Testis (tissue), 3 donors: ENCODE data around the gene HSD17B4. TPM values are rescaled to one million over a fixed set of nuclear protein-coding genes. Genes with fewer than 3 reads are reported as not detected.

ENCODE experiments used
- DNase-seq: peaks from one replicate; pipeline ENCODE4 v3.0.0-alpha.2; 2019
- H3K27ac ChIP-seq, 2 donors: fragments of 200-600 bp; sonication (generic); one replicate each; pipeline ENCODE4 v1.5.1; 2019
- H3K27me3 ChIP-seq: fragments of 200-600 bp; sonication (generic); one replicate; pipeline ENCODE4 v1.5.1; 2019
- H3K36me3 ChIP-seq: fragments of 200-600 bp; sonication (generic); one replicate; pipeline ENCODE4 v1.5.1; 2017; ENCODE audit warnings: low read depth; ENCODE audit errors: missing control alignments
- H3K4me1 ChIP-seq: fragments of 200-600 bp; sonication (generic); one replicate; pipeline ENCODE4 v1.5.1; 2019
- H3K4me3 ChIP-seq, 2 donors: fragments of 200-600 bp; sonication (generic); one replicate each; pipeline ENCODE4 v1.5.1; 2017 to 2019
- H3K9me3 ChIP-seq: fragments of 200-600 bp; sonication (generic); one replicate; pipeline ENCODE4 v1.5.1; 2017
- CTCF ChIP-seq, 3 experiments: fragments of 450-650 bp in 2 of 3; fragments of 200-600 bp in 1 of 3; sonication (generic) in 1 of 3; IDR thresholded peaks; one replicate each; pipeline ENCODE4 v1.5.1; 2016 to 2019; ENCODE audit warnings: antibody characterized with exemption in 3 of 3, mild to moderate bottlenecking in 2 of 3, moderate library complexity in 1 of 3
- POLR2A ChIP-seq: fragments of 450-650 bp; IDR thresholded peaks from one replicate; pipeline ENCODE4 v1.6.1; 2017; ENCODE audit warnings: antibody characterized with exemption, mild to moderate bottlenecking, moderate library complexity
- WGBS, 2 donors: methylation state at CpG; one replicate each; pipeline ENCODE4 v1.1.5; 2018; 5-methylcytosine and 5-hydroxymethylcytosine counted together
- intact Hi-C: fragments of 100-400 bp; cut with DNase I; formaldehyde crosslinking; loops from one replicate; pipeline ENCODE4 v1.15.1; 2023; ENCODE audit warnings: low total_unique reads
- polyA plus RNA-seq: library from polyadenylated mRNA; stranded (reverse); fragments of 350-450 nt; fragmentation: Illumina TruSeq; extraction: RNeasy Lipid Tissue Mini Kit (QIAGEN cat#74804); gene quantifications from one replicate; pipeline ENCODE4 v1.2.3, GENCODE V29; 2014; ENCODE audit warnings: low read depth, low replicate concordance; ENCODE audit not compliant: insufficient read depth
- total RNA-seq, 2 donors: library from RNA; depleted of rRNA; stranded (reverse); fragments of >200 nt; gene quantifications; one replicate each; pipeline ENCODE4 v1.2.3, GENCODE V29; 2016

HSD17B4 gene
- total and polyA plus RNA-seq, 3 donors from 2014 or later, result 66.1 to 78.4 (median 69.1) TPM

DNA sequence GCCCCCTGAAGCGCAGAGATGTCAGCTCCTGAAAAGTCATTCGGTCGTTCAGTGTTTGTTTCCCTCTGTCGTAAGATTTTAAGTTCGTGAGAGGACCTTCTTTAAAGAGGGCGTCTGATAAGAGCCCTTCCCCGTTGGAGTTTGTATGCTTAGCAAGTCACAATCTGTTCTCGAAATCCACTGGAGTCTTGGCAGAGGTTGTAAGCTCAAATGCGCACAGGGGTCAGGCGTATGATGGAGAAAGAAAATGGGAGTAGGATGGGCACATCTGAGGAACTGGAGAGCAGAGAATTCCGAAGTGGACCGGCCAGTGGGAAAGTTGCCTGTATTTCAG lies 710 bp downstream of the HSD17B4 start:
- intact Hi-C loops, result no loop called here
- Histone ChIP-seq H3K4me3 (peak overlapping the region; percentile 66 to 71), H3K27me3 (no peaks in the 10 kb centered on the region), H3K9me3 (no peaks in the 10 kb centered on the region), H3K36me3 (no peaks in the 10 kb centered on the region), H3K4me1 (no peaks in the 10 kb centered on the region), H3K27ac (peak overlapping the region; percentile 75 to 83)
- TF ChIP-seq POLR2A (no peak), CTCF (IDR thresholded peaks at IDR 0.05) (no peak)
- WGBS, 2 donors, result 0 to 2% methylated on average over 12 of the region's 12 CpGs
- DNase-seq, result peak; percentile 41

DNA sequence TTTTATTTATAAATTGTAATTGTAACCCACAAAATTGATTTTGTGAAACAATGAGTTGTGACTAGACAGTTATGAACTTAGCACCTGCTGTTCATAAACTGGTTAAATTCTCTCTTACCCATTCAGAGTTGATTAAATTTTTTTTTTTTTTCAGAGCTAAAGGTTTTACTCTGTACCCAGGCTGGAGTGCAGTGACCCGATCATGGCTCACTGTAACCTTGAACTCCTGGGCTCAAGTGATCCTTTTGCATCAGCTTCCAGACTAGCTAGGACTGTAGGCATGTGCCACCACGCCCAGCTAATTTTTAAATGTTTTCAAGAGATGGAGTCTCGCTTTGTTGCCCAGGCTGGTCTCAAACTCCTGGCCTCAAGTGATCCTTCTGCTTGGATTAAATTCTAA lies 1.9 kb downstream of the HSD17B4 start:
- no peak for DNase-seq
- Histone ChIP-seq H3K36me3 (no peaks in the 10 kb centered on the region), H3K4me1 (no peaks in the 10 kb centered on the region), H3K4me3 (no peak overlapping the region), H3K27ac (no peak overlapping the region), H3K9me3 (no peaks in the 10 kb centered on the region), H3K27me3 (no peaks in the 10 kb centered on the region)
- WGBS, 2 donors, result 84 to 85% methylated on average over 3 of the region's 3 CpGs
- intact Hi-C loops, result no loop called here
- TF ChIP-seq POLR2A (no peak), CTCF (IDR thresholded peaks at IDR 0.05) (no peak)

- no peak for DNase-seq
- intact Hi-C loops, result no loop called here
- Histone ChIP-seq H3K4me1 (no peaks in the 10 kb centered on the region), H3K4me3 (no peak overlapping the region), H3K36me3 (no peaks in the 10 kb centered on the region), H3K9me3 (no peaks in the 10 kb centered on the region), H3K27me3 (no peaks in the 10 kb centered on the region), H3K27ac (no peak overlapping the region)
- TF ChIP-seq POLR2A (no peak), CTCF (IDR thresholded peaks at IDR 0.05) (no peak)
- 79 to 81% methylated on average over 4 of the region's 4 CpGs for WGBS, 2 donors
Observed at GRCh38 chr5:119458911-119459632, 6.8 kb downstream of the HSD17B4 start.

- 89 to 97% methylated on average over 1 of the region's 1 CpG for WGBS, 2 donors
- Histone ChIP-seq H3K36me3 (no peaks in the 10 kb centered on the region), H3K4me3 (no peak overlapping the region), H3K9me3 (no peaks in the 10 kb centered on the region), H3K4me1 (no peaks in the 10 kb centered on the region), H3K27ac (no peak overlapping the region), H3K27me3 (no peaks in the 10 kb centered on the region)
- TF ChIP-seq CTCF (IDR thresholded peaks at IDR 0.05) (no peak), POLR2A (no peak)
- no peak for DNase-seq
- intact Hi-C loops, result no loop called here
Observed at GRCh38 chr5:119465640-119466039, 13.3 kb downstream of the HSD17B4 start.

- Histone ChIP-seq H3K27me3 (no peaks in the 10 kb centered on the region), H3K27ac (no peak overlapping the region), H3K36me3 (no peaks in the 10 kb centered on the region), H3K4me3 (no peak overlapping the region), H3K4me1 (no peaks in the 10 kb centered on the region), H3K9me3 (no peaks in the 10 kb centered on the region)
- WGBS, 2 donors, result 83 to 97% methylated on average over 1 of the region's 1 CpG
- intact Hi-C loops, result no loop called here
- DNase-seq, result no peak
- no peak for TF ChIP-seq CTCF (IDR thresholded peaks at IDR 0.05)
Observed at GRCh38 chr5:119468286-119468685, 16.0 kb downstream of the HSD17B4 start.
